ENCODE results near the gene LRRC74B.
"Not testable (repeated sequence)": the region's sequence is repeated elsewhere in the genome, so short reads cannot be mapped to it uniquely, and the experiment has no call there.

DNA sequence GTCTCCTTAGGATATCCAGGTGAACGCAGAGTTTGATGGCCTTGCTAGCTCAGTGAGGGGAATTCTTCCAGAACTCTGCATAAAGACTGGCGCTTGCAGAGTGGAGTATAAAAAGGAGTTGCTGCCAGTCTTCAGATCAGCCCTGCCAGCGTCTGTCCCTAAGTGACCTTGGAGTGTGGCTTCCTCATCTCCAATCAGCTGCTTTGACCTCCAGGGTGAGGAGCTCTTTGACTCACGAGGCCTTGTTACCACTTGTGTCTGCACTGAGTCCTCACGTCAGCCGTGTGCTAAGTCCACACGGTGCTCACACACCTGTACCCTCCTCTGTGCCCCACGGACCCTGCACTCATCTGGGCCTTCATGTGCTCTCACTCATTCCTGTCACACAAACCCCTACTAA, 14.6 kb downstream of the LRRC74B start:
- not testable (repeated sequence) for TF ChIP-seq CEBPB (IDR thresholded peaks at IDR 0.05; ENCODE audit: low read depth, low read length)
- TF ChIP-seq, protein P1, sequence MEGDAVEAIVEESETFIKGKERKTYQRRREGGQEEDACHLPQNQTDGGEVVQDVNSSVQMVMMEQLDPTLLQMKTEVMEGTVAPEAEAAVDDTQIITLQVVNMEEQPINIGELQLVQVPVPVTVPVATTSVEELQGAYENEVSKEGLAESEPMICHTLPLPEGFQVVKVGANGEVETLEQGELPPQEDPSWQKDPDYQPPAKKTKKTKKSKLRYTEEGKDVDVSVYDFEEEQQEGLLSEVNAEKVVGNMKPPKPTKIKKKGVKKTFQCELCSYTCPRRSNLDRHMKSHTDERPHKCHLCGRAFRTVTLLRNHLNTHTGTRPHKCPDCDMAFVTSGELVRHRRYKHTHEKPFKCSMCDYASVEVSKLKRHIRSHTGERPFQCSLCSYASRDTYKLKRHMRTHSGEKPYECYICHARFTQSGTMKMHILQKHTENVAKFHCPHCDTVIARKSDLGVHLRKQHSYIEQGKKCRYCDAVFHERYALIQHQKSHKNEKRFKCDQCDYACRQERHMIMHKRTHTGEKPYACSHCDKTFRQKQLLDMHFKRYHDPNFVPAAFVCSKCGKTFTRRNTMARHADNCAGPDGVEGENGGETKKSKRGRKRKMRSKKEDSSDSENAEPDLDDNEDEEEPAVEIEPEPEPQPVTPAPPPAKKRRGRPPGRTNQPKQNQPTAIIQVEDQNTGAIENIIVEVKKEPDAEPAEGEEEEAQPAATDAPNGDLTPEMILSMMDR (conservative IDR thresholded peaks at IDR 0.05; ENCODE audit: low read depth, low read length): not testable (repeated sequence)

Data from IMR-90 (cell line).